ENCODE data around the gene LIMCH1.

- TF ChIP-seq CTCF (IDR thresholded peaks at IDR 0.05; ENCODE audit: borderline replicate concordance, extremely low read depth, low read length, poor library complexity, severe bottlenecking): no peak
- TF ChIP-seq EZH2 (IDR thresholded peaks at IDR 0.05; ENCODE audit: borderline replicate concordance, low read depth, low read length, severe bottlenecking): no peak
Observed at GRCh38 chr4:41638866-41639265, 100.9 kb downstream of the LIMCH1 start.

All from DND-41 (cell line).